GM12872 (cell line): Measurements from ENCODE around the gene STAP1.

Experiments
- TF ChIP-seq, protein P1 (sequence below): IDR thresholded peaks from 3 replicates; pipeline ENCODE4 v1.5.1; 2011; ENCODE audit warnings: low read depth, mild to moderate bottlenecking, low read length, moderate library complexity; ENCODE audit not compliant: insufficient read depth

STAP1 gene

DNA sequence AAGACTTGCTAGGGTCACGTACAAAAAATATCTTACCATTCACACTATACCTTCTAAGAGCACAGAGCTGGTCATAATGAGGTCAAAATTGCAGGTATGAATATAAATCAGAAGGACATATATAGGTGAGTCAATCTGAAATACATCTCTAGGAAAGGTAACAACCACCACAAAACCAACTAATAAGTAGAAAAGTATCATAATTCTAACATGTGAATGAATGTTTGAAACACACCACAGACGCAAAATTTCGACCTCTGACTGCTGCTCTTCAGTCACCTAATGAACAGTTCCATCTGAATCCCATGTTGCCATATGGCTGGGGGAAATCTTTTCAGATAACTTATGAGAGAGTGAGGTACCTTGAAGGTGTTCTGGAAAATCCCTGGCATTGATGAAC is 22.1 kb downstream of the STAP1 start:
- TF ChIP-seq, protein P1, sequence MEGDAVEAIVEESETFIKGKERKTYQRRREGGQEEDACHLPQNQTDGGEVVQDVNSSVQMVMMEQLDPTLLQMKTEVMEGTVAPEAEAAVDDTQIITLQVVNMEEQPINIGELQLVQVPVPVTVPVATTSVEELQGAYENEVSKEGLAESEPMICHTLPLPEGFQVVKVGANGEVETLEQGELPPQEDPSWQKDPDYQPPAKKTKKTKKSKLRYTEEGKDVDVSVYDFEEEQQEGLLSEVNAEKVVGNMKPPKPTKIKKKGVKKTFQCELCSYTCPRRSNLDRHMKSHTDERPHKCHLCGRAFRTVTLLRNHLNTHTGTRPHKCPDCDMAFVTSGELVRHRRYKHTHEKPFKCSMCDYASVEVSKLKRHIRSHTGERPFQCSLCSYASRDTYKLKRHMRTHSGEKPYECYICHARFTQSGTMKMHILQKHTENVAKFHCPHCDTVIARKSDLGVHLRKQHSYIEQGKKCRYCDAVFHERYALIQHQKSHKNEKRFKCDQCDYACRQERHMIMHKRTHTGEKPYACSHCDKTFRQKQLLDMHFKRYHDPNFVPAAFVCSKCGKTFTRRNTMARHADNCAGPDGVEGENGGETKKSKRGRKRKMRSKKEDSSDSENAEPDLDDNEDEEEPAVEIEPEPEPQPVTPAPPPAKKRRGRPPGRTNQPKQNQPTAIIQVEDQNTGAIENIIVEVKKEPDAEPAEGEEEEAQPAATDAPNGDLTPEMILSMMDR: no peak

DNA sequence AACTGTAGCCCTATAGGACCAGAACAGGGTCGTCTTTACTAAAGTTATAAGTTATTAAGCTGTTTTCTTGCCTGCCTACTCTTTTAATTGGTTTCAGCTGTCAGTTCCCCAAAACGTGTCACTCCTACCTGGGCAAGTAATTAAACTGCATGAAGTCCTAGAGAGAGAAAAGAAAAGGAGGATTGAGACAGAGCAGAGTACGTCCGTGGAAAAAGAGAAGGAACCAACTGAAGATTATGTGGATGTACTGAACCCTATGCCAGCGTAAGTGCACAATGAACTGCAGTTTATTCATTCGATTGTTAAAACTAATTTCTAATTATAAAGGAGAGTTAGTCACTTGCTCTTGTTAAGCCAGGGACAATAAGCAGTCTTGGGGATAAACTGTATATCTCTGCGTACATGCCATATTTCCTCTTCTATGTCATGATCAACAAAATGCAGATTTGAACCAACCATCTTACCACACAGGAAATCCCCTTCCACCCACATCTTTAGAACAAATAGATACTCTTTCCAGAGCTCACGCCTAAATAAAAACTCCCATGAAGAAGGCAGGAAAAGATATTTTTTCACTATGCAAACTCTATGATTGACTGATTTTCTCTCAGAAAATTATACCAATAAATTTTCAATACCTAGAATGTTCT is 22.8 kb downstream of the STAP1 start:
- TF ChIP-seq, protein P1: no peak

GRCh38 chr4:67581913-67582312 is 23.4 kb downstream of the STAP1 start:
- TF ChIP-seq, protein P1: no peak

DNA sequence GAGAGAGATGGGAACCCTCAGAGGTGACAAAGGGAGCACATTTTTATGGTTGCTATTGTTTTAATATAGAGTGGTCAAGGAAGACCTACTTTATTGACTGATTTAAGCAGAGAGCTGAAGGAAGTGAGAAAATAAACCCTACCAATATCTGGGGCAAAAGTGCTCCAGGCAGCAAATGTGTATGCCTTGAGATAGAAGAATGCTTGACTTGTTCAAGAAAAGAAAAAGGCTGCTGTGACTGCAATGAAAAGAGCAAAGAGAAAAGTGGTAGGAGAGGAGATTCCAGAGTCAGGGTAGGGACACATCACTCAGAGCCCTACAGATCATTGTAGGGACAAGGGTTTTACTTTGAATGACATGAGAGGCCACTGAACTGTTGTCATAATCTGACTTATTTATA is 26.0 kb downstream of the STAP1 start:
- TF ChIP-seq, protein P1: no peak

DNA sequence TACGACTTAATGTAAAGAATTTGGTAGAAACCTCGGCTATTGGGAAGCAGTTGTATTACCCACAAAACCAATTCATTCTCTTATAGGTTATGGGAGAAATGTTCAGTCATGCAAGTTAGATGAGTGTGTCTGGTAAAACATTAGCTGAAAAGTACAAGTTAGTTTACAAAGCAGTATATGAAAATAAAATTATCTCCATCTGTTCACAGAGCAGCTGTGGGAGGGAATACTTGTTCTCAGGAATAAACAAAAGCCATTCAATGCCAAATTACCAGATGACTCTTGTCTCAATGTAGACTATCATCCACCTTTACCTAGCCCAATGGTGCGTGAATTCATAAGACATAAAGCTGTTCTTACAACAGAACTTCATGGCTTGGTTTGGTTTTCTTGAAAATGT is 28.6 kb downstream of the STAP1 start:
- TF ChIP-seq, protein P1: no peak

DNA sequence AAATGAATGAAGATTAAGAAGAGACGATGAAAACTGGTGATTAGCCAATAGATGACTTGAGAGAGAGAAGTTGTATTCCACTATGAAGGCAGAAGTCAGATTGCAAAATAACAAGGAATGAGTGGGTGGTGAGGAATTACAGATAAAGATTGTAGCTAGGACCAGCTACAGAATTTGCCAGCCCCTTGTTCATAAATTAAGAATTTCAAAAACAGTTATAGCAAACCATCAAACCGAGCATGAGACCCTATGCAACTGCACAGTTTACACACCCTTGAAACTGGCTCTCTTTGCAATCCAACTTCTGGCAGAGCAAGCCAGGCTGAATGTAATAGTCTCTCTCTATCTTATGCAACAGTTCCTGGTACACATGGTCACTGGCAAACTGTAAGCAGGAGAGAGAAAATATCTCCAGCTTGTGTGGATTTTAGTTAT is 35.2 kb downstream of the STAP1 start:
- TF ChIP-seq, protein P1: no peak

GRCh38 chr4:67603310-67604028 is 44.9 kb downstream of the STAP1 start:
- TF ChIP-seq, protein P1: no peak
